ENCODE results near the gene USP9Y.

DNA sequence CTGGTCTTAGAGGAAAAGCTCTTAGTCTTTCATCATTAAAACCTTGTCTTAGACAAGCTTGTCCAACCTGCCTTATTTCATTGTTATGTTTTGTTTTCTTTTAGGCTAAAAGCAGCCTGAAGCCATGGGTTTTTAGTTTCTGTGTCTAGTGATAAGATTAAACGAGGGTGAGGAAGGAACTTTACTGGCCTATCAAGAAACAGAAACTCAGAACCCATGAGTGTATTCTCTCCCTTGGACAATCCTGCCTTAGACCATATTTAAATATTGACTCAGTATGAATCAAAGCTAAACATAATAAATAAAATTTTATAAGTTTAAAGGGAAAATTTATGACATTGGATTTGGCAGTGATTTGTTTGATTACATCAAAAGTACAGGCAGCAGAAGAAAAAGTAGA, 122.4 kb downstream of the USP9Y start:
- TF ChIP-seq, protein P1, sequence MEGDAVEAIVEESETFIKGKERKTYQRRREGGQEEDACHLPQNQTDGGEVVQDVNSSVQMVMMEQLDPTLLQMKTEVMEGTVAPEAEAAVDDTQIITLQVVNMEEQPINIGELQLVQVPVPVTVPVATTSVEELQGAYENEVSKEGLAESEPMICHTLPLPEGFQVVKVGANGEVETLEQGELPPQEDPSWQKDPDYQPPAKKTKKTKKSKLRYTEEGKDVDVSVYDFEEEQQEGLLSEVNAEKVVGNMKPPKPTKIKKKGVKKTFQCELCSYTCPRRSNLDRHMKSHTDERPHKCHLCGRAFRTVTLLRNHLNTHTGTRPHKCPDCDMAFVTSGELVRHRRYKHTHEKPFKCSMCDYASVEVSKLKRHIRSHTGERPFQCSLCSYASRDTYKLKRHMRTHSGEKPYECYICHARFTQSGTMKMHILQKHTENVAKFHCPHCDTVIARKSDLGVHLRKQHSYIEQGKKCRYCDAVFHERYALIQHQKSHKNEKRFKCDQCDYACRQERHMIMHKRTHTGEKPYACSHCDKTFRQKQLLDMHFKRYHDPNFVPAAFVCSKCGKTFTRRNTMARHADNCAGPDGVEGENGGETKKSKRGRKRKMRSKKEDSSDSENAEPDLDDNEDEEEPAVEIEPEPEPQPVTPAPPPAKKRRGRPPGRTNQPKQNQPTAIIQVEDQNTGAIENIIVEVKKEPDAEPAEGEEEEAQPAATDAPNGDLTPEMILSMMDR (IDR thresholded peaks at IDR 0.05): no peak
- TF ChIP-seq POLR2A (IDR thresholded peaks at IDR 0.05): no peak
